Activated gamma-delta T cell (primary cell): Measurements from ENCODE around the gene AP1S2.
A peak's percentile ranks its signal among the peaks of the same experiment; 100 is the strongest.

Experiments
- DNase-seq: peaks from one replicate; lab custom pipeline; 2025; lab: John Stamatoyannopoulos, UW

AP1S2 gene

DNA sequence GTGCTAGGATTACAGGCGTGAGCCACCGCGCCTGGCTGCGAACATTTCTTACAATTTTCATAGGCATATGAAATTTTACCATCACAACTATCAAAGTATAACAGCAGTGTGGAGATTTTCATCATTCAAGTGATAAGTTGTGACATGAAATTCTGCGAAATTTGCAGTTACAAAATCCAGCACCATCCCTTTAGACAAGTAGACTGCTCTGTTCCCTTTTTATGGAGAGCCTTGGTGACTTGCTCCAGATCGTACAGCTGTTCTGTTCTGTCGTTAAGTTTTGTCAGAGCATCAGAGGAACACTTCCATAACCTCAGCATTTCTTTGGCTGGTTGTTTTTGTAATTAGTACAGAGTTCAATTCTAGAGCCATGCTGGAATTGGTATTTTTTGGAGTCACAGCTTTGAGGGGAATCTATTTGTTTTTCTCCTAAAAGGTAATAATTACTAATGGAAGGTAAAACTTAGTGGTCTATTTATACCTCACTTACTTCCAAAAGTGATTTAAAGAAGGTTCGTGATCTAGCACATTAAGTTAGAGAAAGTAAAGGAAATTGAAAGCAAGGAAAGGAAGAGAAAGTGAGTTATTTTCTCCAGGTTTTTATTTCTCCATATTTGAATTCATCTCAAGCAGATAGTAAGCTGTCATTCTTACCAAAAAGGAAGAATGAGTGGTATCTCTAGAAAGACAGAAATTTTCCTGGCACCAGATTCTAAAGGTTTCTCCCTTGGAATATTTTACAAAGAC, 42.2 kb downstream of the AP1S2 start:
- no peak for DNase-seq

DNA sequence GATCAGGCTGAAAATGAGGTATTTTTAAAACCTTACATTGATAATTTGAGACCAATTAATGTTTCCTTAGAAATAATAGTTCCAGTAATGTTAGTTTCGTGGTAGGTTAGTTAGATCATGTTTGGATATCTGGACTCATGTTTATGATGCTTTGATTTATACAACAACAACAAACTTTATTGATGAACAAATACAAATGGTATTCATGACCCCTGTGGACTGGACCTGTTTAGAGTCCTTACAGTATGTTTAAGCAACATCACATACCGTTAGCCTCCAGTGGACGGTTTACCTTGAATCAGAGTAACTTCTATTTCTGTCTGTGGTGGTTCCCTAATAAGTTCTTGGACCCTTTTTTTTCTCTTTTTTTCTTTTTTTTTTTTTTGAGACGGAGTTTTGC, 46.4 kb downstream of the AP1S2 start:
- no peak for DNase-seq

DNA sequence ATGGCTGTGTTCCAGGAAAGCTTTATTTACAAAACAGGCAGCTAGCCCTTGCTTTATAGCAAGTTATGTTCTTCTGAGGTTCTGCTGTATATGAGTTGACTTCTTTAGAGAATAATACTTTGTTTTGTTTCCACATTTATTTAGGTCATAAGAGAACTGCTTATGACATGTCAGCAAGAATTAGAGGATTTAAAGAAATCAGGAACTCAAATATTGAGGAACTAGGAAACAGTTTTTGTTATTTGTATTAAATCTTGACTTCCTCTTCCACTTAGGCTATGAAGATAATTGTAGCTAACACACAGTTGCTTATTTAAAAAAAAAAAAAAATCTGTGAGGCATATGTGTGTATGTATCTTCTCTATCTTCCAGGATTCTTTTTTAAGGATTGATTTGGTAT, 50.0 kb downstream of the AP1S2 start:
- no peak for DNase-seq

DNA sequence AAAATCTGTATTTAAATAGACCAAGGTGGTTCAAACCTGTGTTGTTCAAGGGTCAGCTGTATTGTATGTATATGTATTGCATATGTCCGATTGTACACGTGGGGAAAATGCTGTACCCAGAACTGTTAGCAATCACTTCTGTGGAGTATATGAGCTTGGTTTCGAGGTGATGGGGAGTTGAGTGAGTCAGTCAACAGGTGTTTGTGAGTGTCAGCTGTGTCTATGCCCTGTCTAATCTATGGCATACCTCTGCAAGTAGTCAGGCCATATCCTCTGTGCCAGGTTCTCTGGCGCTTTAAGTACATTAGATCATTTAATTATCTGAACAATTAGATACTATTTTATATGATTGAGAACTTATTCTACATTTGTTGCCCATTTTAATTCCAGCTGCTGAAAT, 56.9 kb downstream of the AP1S2 start:
- no peak for DNase-seq

DNA sequence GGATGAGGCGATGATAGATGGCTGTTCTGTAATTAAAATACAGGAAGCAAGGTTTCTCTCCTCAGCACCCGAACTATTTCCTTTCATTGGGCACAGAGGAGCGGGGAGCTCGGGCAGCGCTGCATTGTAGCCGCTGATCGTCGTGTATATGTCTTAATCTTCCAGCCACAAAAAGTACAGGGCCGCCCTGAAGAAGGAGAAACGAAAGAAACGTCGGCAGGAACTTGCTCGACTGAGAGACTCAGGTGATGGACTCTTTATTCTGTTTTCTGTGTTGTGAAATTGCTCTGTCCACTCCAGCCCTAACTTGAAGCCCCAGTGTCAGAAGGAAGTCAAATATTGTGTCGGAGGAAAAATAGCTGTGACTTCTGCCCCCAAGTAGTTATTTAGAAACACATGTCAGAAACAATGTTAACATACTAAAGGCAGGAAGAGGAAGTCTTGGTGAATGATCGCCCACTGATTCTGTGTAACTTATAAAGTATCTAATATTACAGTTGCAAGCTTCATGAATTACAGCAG, 63.8 kb downstream of the AP1S2 start:
- DNase-seq, result no peak

DNA sequence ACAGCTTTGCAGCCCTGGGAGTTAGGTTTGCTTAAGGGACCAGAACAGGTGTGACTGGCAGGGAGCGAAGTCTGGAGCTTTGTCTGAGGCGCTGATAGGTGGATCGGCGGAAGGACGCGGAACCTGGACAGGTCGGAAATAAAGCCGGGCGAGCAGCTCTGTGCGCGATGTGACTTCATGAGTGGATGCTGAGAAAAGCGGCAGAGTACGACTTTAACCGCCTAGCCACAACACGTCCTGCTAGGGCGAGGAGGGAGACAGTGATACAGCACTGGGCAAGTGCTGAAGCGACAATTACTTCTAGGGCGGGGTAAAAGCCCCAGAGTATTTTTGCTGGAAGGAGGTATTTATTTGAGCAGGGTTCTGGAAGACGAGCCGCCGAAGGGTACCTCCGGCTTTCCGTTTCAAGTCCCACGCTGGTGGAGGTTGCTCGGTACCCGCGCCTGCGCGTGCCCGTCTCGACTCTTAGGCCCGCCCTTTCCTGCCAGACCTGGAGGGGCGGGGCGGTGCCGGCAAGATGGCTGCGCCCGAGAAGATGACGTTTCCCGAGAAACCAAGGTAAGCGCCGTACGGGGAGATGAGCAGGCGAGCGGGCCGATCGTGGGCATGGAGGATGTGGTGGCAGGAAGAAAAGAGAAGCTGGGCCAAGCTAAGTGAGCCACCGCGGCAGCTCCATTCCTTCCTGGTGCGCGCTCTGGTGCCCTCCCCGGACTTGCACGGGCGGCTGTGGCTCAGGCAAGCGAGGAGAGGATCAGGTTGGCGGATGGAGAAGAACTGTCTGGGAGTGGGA, 64.4 kb downstream of the AP1S2 start, which contains the start of gene ZRSR2:
ZRSR2 (plus strand) TSS at position 506 of the 790 bp plus-strand sequence; CDS start at position 518, 12 bp downstream.
- peak; percentile 89 for DNase-seq

DNA sequence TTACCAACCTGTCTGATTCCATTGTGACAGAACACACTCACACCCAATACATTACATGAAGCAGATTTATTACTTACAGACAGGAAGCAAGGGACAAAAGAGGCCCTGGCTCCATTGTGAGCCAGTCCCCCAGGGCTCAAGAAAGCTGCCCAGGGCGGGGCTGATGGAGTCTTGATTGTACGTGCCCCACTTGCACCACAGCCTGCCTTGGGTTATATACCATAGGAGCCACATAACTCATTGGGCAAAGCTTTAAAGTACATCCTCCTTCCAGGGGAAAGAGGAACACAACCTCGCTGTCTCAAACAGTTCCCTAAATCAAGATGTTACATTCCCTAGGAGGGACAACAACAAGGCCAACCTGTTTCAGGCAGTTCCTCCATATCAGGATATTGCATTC, 67.7 kb downstream of the AP1S2 start:
- DNase-seq, result no peak

DNA sequence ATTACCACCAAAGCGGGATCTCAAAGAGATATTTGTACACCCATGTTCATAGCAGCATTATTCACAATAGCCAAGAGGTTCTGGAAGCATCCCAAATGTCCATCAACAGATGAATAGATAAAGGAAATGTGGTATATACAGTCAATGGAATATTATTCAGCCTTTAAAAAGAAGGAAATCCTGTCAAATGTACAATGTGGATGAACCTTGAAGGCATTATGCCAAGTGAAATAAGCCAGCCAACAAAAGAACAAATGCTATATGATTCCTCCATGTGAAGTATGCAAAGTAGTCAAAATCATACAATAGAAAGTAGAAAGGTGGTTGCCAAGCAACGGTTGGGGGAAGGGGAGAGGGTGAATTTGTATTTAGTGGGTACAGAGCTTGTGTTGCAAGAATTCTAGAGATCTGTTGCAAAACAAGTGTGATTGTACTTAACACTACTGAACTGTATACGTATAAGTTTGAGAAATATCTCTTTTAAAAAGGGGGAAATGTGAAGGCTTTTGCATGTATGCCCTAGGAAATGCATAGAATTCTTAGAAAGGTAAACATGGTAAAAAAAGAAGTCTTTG, 69.3 kb downstream of the AP1S2 start:
- DNase-seq, result no peak

DNA sequence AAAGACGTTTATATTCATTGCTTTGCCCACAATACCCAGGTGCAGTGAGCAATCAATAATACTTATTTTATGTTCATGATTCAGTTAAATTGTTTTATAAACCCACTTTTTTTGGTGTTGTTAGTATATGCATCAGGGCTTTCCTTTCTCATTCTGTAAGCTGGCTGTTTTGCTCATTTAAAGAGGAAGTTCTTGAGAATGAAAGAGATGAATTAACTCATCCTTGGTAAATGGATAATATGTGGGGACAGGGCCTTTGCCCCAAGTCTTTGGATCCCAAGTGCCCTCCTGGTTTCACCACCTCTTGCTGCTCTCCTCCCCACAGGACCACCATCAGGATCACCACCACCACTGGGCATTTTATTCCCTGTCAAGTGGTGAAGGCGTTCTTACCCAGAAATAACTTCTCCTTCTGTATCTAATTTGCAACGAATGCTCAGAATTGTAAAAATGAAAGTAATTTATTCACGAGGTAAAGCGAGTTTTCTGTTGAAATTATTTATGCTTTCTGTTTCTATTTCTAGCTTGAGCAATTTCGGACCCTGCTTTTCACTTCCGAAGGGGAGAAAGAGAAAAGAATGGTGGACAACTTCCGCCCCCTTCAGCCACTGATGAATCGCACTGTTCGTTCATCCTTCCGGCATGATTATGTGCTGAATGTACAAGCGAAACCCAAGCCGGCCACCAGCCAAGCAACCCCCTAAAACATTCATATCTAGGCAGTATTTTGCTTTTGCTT, 72.5 kb downstream of the AP1S2 start:
- no peak for DNase-seq
